AG04449 (cell line): ENCODE results near the gene DHRS3.

ENCODE experiments used
- CTCF ChIA-PET: fragments of 350-600 bp; formaldehyde crosslinking; extraction: SDS; loops from one replicate; lab custom pipeline; 2021; ENCODE audit warnings: antibody characterized with exemption; lab: Yijun Ruan, JAX
- POLR2A ChIA-PET: fragments of 400-600, 350-600 bp; formaldehyde crosslinking; extraction: SDS; loops from one replicate; lab custom pipeline; 2020; ENCODE audit warnings: antibody characterized with exemption, inconsistent platforms; lab: Yijun Ruan, JAX
- DNase-seq: peaks from one replicate; pipeline ENCODE4 v3.0.0-alpha.2; 2010; ENCODE audit warnings: low read depth, low spot score
- H3K4me3 ChIP-seq: 2 replicates; pipeline ENCODE4 v1.5.1; 2011; ENCODE audit warnings: low read depth, mild to moderate bottlenecking, control low read depth, low read length
- TF ChIP-seq, protein P1 (sequence below): IDR thresholded peaks from one replicate; pipeline ENCODE4 v1.5.1; 2011; ENCODE audit warnings: mild to moderate bottlenecking, moderate library complexity, low read length, control low read depth, inconsistent platforms; ENCODE audit not compliant: insufficient read depth; ENCODE audit errors: missing control alignments

The DHRS3 gene

DNA sequence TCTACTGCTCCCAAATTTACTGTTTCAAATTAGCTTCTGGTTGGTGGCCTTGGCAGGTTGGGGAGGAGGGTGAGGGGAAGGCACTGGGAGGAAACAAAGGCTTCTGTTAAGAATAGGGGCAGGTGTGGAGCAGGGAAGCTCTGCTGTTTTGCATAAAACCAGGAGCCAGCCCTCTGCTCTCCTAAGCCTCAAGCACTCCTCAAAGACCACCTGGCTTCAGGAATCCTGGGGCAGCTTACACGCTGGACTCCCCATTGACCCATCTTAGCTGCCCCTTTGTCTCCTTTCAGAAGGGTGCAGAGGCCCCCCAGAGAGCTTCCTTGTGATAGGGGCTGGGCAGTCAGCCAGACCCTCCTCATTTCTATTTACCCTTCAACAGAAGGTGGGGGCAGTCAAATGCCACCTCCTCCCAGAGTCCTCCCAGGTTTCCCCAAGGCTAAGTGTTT, 11.5 kb upstream of the DHRS3 start:
- TF ChIP-seq, protein P1, sequence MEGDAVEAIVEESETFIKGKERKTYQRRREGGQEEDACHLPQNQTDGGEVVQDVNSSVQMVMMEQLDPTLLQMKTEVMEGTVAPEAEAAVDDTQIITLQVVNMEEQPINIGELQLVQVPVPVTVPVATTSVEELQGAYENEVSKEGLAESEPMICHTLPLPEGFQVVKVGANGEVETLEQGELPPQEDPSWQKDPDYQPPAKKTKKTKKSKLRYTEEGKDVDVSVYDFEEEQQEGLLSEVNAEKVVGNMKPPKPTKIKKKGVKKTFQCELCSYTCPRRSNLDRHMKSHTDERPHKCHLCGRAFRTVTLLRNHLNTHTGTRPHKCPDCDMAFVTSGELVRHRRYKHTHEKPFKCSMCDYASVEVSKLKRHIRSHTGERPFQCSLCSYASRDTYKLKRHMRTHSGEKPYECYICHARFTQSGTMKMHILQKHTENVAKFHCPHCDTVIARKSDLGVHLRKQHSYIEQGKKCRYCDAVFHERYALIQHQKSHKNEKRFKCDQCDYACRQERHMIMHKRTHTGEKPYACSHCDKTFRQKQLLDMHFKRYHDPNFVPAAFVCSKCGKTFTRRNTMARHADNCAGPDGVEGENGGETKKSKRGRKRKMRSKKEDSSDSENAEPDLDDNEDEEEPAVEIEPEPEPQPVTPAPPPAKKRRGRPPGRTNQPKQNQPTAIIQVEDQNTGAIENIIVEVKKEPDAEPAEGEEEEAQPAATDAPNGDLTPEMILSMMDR: no peak
- no peak for DNase-seq
- H3K4me3 ChIP-seq: no peak overlapping the region
- ChIA-PET POLR2A (no interaction called here), CTCF (interaction anchor here (0.6 to 2.9 kb wide), 7 partner anchors 8 to 357 kb away, joined by 3 to 10 read pairs (median 4); no protein-coding TSS in a partner anchor)

DNA sequence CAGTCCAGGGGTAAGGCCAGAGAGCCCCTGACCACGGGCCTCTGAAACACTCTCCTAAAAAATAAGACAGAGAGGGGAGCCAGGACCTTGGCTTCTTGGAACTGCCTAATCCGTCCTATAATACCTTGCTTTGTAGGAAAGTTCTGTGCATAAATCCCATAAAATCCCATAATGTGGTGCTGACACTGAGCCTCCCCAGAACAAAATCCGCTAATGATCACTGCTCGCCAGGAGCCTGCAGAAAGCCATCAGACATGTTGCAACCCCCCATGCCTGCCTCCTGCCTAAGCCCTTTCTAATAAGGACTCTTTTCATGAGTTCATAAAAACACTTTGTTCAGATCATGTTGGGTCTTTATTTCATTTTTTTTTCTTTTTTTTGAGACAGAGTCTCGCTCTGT, 9.3 kb upstream of the DHRS3 start:
- DNase-seq: no peak
- TF ChIP-seq, protein P1: no peak
- CTCF ChIA-PET: no interaction called here
- POLR2A ChIA-PET: no interaction called here
- H3K4me3 ChIP-seq: no peak overlapping the region

DNA sequence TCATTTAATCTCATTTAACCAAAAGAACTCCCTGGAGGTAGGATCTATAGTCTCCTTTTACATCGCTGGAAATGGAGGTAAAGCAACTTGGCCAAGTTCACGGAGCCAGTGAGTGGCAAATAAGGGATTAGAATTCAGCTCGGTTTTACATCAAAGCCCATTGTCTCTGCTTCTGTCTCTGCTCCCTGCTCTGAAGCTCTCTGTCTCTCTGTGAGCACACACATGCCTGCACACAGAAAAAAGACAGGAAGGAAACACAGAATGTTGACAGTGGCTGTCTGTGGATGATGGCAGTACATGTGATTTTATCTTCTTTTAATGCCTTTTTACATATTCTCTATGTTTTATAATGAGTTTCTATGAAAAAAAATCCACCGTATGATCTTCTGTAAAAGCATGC, 8.9 kb upstream of the DHRS3 start:
- DNase-seq: no peak
- ChIA-PET POLR2A (no interaction called here), CTCF (interaction anchor here (0.7 to 1.2 kb wide), 2 partner anchors 32 to 313 kb away, joined by 3 read pairs; no protein-coding TSS in a partner anchor)
- H3K4me3 ChIP-seq: no peak overlapping the region
- TF ChIP-seq, protein P1: no peak

DNA sequence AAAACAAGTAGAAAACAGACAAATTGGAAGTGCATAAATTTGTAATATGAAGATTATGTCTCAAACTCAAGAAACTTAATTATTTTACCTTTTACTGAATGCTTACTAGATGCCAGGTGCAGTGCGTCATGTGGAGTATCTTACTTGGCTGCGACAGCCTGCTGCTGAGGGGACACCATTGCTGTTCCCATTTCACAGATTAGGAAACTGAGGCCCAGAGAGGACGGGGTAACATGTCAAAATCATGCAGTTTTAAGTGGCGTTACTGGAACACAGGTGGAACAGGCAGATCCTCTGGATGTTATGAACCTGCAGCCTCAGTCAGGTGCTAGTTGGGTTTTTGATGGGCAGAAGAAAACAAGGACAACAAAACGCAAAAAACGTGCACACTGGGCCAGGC, 7.3 kb upstream of the DHRS3 start:
- ChIA-PET POLR2A (no interaction called here), CTCF (interaction anchor here (1.0 to 2.0 kb wide), 2 partner anchors 34 to 218 kb away, joined by 5 to 7 read pairs; no protein-coding TSS in a partner anchor)
- TF ChIP-seq, protein P1: no peak
- DNase-seq: no peak
- no peak overlapping the region for H3K4me3 ChIP-seq

DNA sequence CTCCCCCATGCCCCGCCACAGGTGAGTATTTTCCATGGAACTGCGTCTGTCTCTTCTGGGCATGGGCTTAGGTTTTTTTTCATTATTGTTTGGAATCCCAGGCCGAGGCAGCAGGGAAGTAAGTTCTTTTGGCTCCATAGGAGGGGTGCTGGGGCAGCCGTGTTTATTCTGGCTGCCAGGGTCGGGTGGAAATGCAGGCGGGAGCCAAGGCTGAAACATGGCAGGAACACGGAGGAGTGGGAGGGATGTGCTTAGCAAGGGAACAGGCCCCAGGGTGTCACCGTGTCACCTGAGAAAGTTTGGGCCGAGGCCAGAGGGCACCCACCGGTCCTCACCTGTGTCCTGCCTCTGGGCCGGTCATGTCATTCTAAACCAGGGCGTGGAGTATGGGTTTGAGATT, 4.5 kb upstream of the DHRS3 start:
- DNase-seq: no peak
- TF ChIP-seq, protein P1: no peak
- CTCF ChIA-PET: interaction anchor here (1.2 to 7.7 kb wide), 5 partner anchors 8 to 346 kb away, joined by 3 to 86 read pairs (median 37); no protein-coding TSS in a partner anchor
- POLR2A ChIA-PET: no interaction called here
- no peak overlapping the region for H3K4me3 ChIP-seq

DNA sequence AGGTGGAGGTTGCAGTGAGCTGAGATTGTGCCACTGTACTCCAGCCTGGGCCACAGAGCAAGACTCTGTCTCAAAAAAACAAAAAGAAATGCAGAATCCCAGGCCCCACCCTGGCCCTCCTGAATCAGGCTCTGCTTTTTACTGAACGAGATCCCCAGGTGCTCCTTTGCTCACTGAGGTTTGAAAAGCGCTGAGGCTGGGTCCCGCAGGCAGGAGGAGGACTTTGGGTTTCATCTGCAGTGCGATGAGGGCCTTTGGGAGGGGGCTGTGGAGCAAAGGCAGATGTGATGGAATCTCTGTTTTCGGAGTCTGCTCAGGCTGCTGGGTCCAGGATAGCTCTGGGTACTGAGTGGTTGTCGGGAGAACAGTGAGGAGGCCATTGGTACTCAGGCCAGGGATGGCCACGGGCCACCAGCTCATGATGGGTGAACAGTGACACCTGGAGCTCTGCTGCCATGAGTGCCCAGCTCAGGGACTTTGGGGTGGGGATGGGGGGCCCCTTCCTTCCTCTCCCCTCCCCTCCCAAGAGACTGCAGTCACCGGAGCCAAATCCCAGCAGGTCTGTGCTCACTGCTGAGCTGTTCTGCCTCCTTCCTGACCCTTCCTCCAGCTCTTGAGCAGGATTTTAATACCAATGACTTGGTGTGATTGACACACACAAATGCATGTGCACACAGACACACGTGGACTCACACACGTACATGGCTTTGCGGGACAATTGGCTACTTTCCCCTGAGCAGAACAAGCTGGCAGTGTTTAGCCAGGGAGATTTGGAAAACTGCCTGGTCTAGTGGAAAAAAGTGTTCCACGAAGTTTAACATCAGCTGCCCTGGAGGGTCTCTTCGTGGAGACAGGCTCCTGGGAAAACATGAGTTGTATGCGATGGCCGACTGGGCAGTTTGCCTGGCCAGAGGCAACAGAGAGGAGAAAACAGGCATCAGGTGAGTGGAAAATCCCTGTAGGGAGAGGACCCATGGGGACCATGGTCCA, 3.6 kb upstream of the DHRS3 start:
- TF ChIP-seq, protein P1: no peak
- ChIA-PET CTCF (interaction anchor here (0.7 to 7.7 kb wide), 12 partner anchors 9 to 393 kb away, joined by 3 to 86 read pairs (median 8); no protein-coding TSS in a partner anchor), POLR2A (no interaction called here)
- no peak overlapping the region for H3K4me3 ChIP-seq
- no peak for DNase-seq
